Right lobe of liver (tissue), 6 donors: ENCODE data around the gene PDE4C. TPM values are rescaled to one million over a fixed set of nuclear protein-coding genes. Genes with fewer than 3 reads are reported as not detected.
A peak's percentile ranks its signal among the peaks of the same experiment; 100 is the strongest.

ENCODE experiments used
- ATAC-seq, 4 donors: fragments of 200-7000 bp; cut with Tn5 transposase; one replicate each; pipeline ENCODE4 v1.9.1; 2020; ENCODE audit warnings: mild to moderate bottlenecking in 4 of 4, moderate library complexity in 4 of 4
- DNase-seq, 3 donors: peaks; one replicate each; pipeline ENCODE4 v3.0.0-alpha.2; 2020
- H3K27ac ChIP-seq, 3 donors: fragments of 200-600 bp; one replicate each; pipeline ENCODE4 v1.8.0; 2022
- H3K27me3 ChIP-seq, 2 donors: fragments of 200-600 bp; one replicate each; pipeline ENCODE4 v1.8.0; 2022
- H3K36me3 ChIP-seq, 4 donors: fragments of 200-600 bp; sonication (generic) in 1 of 4; one replicate each; pipeline versions ENCODE4 v1.5.1 to v1.8.0; 2017 to 2022; ENCODE audit warnings: control low read depth in 1 of 4
- H3K4me1 ChIP-seq, 4 donors: fragments of 200-600 bp; sonication (generic) in 1 of 4; one replicate each; pipeline versions ENCODE4 v1.5.1 to v1.8.0; 2017 to 2022; ENCODE audit warnings: control low read depth in 1 of 4
- H3K4me3 ChIP-seq, 3 donors: fragments of 200-600 bp; one replicate each; pipeline ENCODE4 v1.8.0; 2022
- H3K9me3 ChIP-seq, 4 donors: fragments of 200-600 bp; sonication (generic) in 1 of 4; one replicate each; pipeline versions ENCODE4 v1.5.1 to v1.8.0; 2017 to 2022; ENCODE audit warnings: control low read depth in 1 of 4
- CTCF ChIP-seq, 4 donors: fragments of 200-600 bp in 3 of 4; fragments of 450-650 bp in 1 of 4; IDR thresholded peaks; one replicate each; pipeline versions ENCODE4 v1.5.1 to v1.8.0; 2016 to 2022; ENCODE audit warnings: antibody characterized with exemption in 4 of 4, mild to moderate bottlenecking in 2 of 4
- POLR2A ChIP-seq: fragments of 450-650 bp; IDR thresholded peaks from one replicate; pipeline ENCODE4 v1.6.1; 2017; ENCODE audit warnings: antibody characterized with exemption, mild to moderate bottlenecking
- WGBS: methylation state at CpG from one replicate; pipeline ENCODE4 v1.1.6; 2018; ENCODE audit warnings: low coverage, low lambda C conversion rate; ENCODE audit not compliant: insufficient coverage; ENCODE audit errors: missing lambda C conversion rate; 5-methylcytosine and 5-hydroxymethylcytosine counted together
- intact Hi-C, 2 donors: fragments of 100-400 bp; cut with DNase I; formaldehyde crosslinking; loops; one replicate each; pipeline versions ENCODE4 v1.11.2 to v1.14.1; 2022
- total RNA-seq, 6 experiments: library from RNA; depleted of rRNA in 2 of 6; stranded (reverse); fragments of >200 nt in 2 of 6; fragmentation: NEBNext Ultra II Directional in 3 of 6; extraction: Animal tissue kit (Norgen Biotek cat#: 25700) in 3 of 6; gene quantifications; one replicate each; pipeline versions ENCODE4 v1.1.0 to v1.2.4, GENCODE V29; 2016 to 2023
- donor health status: DM: no; HTN: yes; CAD: no.
- donor health status: DM: no; HTN: no; CAD: no.
- donor health status: DM: no; HTN: no; CAD: no.
- donor health status: DM: no; HTN: yes; CAD: no.
- donor health status: DM: no; HTN: yes; CAD: no.

The PDE4C gene
- total RNA-seq, 6 experiments from 2014 or later = 0.25 to 1.1 (median 0.57) TPM

- 83% methylated on average over 7 of the region's 18 CpGs for WGBS
- DNase-seq (no peak), ATAC-seq (no peak)
- peaks cover 0 to 8% (median 2%) of the 10 kb centered on the region in 4 donors for H3K4me1 ChIP-seq
- intact Hi-C loops = no loop called here
- no peaks in the 10 kb centered on the region for H3K27me3 ChIP-seq
- H3K36me3 ChIP-seq = peaks cover 0 to 7% (median 1%) of the 10 kb centered on the region in 4 donors
- TF ChIP-seq POLR2A (no peak), CTCF (IDR thresholded peaks at IDR 0.05) (no peak)
- H3K9me3 ChIP-seq = no peaks in the 10 kb centered on the region
- no peak overlapping the region for H3K27ac ChIP-seq
- H3K4me3 ChIP-seq = no peak overlapping the region
Observed at GRCh38 chr19:18197306-18197705, 28.9 kb downstream of the PDE4C start.

GRCh38 chr19:18196511-18196845, 29.8 kb downstream of the PDE4C start:
- Histone ChIP-seq H3K36me3 (peaks cover 0 to 7% (median 1%) of the 10 kb centered on the region in 4 donors), H3K27ac (no peak overlapping the region), H3K9me3 (no peaks in the 10 kb centered on the region), H3K4me1 (peaks cover 0 to 8% (median 2%) of the 10 kb centered on the region in 4 donors), H3K4me3 (no peak overlapping the region), H3K27me3 (no peaks in the 10 kb centered on the region)
- ATAC-seq (no peak), DNase-seq (no peak)
- intact Hi-C loops = no loop called here
- WGBS = 86% methylated on average over 7 of the region's 7 CpGs
- TF ChIP-seq POLR2A (no peak), CTCF (IDR thresholded peaks at IDR 0.05) (no peak)

GRCh38 chr19:18194554-18195238, 31.5 kb downstream of the PDE4C start:
- Histone ChIP-seq H3K9me3 (no peaks in the 10 kb centered on the region), H3K4me1 (peaks cover 0 to 8% (median 2%) of the 10 kb centered on the region in 4 donors), H3K4me3 (no peak overlapping the region), H3K27me3 (no peaks in the 10 kb centered on the region), H3K27ac (no peak overlapping the region), H3K36me3 (peaks cover 0 to 2% (median under 1%) of the 10 kb centered on the region in 4 donors)
- ATAC-seq (no peak), DNase-seq (peak in 2 of 3 donors; percentile 48 to 59)
- intact Hi-C loops = no loop called here
- WGBS = 63% methylated on average over 6 of the region's 27 CpGs
- TF ChIP-seq POLR2A (no peak), CTCF (IDR thresholded peaks at IDR 0.05) (no peak)

- Histone ChIP-seq H3K4me3 (peak overlapping the region in 1 of 3 donors; percentile 76), H3K27ac (no peak overlapping the region), H3K4me1 (peaks cover 0 to 8% (median 2%) of the 10 kb centered on the region in 4 donors), H3K36me3 (no peaks in the 10 kb centered on the region), H3K9me3 (no peaks in the 10 kb centered on the region), H3K27me3 (no peaks in the 10 kb centered on the region)
- intact Hi-C loops = no loop called here
- no peak for ATAC-seq
- DNase-seq = no peak
- no peak for TF ChIP-seq CTCF (IDR thresholded peaks at IDR 0.05)
- TF ChIP-seq POLR2A = no peak
- 76% methylated on average over 11 of the region's 12 CpGs for WGBS
Observed at GRCh38 chr19:18194181-18194530, 32.1 kb downstream of the PDE4C start.
